COLO829 (cell line): Measurements from ENCODE around the gene CHIA.

ENCODE experiments used
- DNase-seq: peaks from one replicate; pipeline ENCODE4 v3.0.0; 2012; ENCODE audit warnings: low spot score

The CHIA gene

GRCh38 chr1:111366256-111366655 lies 75.6 kb downstream of the CHIA start:
- DNase-seq, result peak; percentile 21

GRCh38 chr1:111369177-111369576 lies 78.5 kb downstream of the CHIA start:
- no peak for DNase-seq

- no peak for DNase-seq
These were observed 79.0 kb downstream of the CHIA start for GRCh38 chr1:111369645-111370044.
